ENCODE data around the gene ACAD10. TPM values are rescaled to one million over a fixed set of nuclear protein-coding genes. Genes with fewer than 3 reads are reported as not detected.
"Not testable (repeated sequence)": the region's sequence is repeated elsewhere in the genome, so short reads cannot be mapped to it uniquely, and the experiment has no call there.

The ACAD10 gene
- total RNA-seq, 1 donor from 2014 or later, result 29.5 TPM

- Mint-ChIP-seq H3K4me3 (ENCODE audit: unreplicated experiment) (no peak overlapping the region), H3K27me3 (ENCODE audit: unreplicated experiment) (no peaks in the 10 kb centered on the region), H3K36me3 (ENCODE audit: unreplicated experiment) (peaks cover 22% of the 10 kb centered on the region), H3K4me1 (ENCODE audit: unreplicated experiment) (no peaks in the 10 kb centered on the region), H3K27ac (ENCODE audit: unreplicated experiment) (no peak overlapping the region), H3K9me3 (ENCODE audit: unreplicated experiment) (no peaks in the 10 kb centered on the region)
- TF ChIP-seq CTCF (IDR thresholded peaks at IDR 0.05), result no peak
- DNase-seq (ENCODE audit: extremely low spot score, unreplicated experiment), result no peak
Measured at GRCh38 chr12:111693818-111694217, 8.0 kb downstream of the ACAD10 start.

DNA sequence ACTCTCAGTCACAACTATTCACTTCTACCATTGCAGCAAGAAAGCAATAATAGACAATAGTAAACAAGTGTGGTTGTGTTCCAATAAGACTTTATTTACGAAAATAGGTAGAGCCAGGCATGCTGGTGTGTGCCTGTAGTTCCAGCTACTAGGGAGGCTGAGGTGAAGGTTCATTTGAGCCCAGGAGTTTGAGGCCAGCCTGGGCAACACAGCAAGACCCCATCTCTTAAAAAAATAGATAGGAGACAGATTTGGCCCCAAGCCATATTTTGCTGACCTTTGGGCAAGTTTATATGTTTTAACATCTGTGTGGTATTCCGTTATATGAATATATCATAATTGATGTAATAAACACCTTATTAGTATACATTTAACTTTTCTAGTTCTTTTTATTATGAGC, 14.1 kb downstream of the ACAD10 start:
- Mint-ChIP-seq H3K27ac (ENCODE audit: unreplicated experiment) (no peak overlapping the region), H3K9me3 (ENCODE audit: unreplicated experiment) (no peaks in the 10 kb centered on the region), H3K36me3 (ENCODE audit: unreplicated experiment) (peaks cover 17% of the 10 kb centered on the region), H3K27me3 (ENCODE audit: unreplicated experiment) (no peaks in the 10 kb centered on the region), H3K4me1 (ENCODE audit: unreplicated experiment) (no peaks in the 10 kb centered on the region), H3K4me3 (ENCODE audit: unreplicated experiment) (no peak overlapping the region)
- no peak for TF ChIP-seq CTCF (IDR thresholded peaks at IDR 0.05)
- no peak for DNase-seq (ENCODE audit: extremely low spot score, unreplicated experiment)

DNA sequence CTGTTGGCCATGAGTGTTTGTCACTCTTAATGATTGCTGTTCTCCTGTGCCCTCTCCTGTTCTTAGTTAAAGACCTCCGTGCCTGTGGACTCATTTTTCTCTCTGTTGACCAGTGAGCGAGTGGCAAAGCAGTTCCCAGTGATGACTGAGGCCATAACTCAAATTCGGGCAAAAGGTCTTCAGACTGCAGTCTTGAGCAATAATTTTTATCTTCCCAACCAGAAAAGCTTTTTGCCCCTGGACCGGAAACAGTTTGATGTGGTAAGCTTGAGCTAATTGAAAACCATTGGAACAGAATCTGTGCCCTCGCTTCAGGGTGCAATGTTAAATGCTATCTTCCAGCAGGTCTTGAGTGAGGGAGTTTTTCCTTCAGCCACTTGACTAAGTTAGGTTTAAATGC, 19.8 kb downstream of the ACAD10 start:
- H3K36me3 Mint-ChIP-seq (ENCODE audit: unreplicated experiment), result peaks cover 20% of the 10 kb centered on the region
- H3K9me3 Mint-ChIP-seq (ENCODE audit: unreplicated experiment), result no peaks in the 10 kb centered on the region

DNA sequence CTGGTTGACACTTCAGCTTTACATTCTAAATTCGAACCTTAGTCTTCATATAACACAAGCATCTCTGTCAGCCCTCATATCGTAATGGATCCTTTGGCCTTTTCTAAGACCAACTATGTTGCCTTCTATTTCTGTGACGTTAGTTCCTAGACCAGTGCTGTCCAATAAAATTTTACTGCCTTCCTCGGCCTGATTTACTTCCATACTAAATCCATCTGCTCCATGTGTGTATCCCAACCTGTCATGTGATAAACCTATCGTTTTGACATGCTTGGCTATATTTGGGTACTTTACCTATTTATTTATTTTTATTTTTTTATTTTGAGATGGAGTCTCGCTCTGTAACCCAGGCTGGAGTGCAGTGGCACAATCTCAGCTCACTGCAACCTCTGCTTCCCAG, 20.3 kb downstream of the ACAD10 start:
- Mint-ChIP-seq H3K4me1 (ENCODE audit: unreplicated experiment) (no peaks in the 10 kb centered on the region), H3K9me3 (ENCODE audit: unreplicated experiment) (no peaks in the 10 kb centered on the region), H3K36me3 (ENCODE audit: unreplicated experiment) (peaks cover 22% of the 10 kb centered on the region), H3K27ac (ENCODE audit: unreplicated experiment) (no peak overlapping the region), H3K4me3 (ENCODE audit: unreplicated experiment) (no peak overlapping the region), H3K27me3 (ENCODE audit: unreplicated experiment) (no peaks in the 10 kb centered on the region)
- no peak for TF ChIP-seq CTCF (IDR thresholded peaks at IDR 0.05)
- no peak for DNase-seq (ENCODE audit: extremely low spot score, unreplicated experiment)

More for the DNA sequence above, 19.8 kb downstream of the ACAD10 start:
- Mint-ChIP-seq H3K27me3 (ENCODE audit: unreplicated experiment) (no peaks in the 10 kb centered on the region), H3K27ac (ENCODE audit: unreplicated experiment) (no peak overlapping the region), H3K4me3 (ENCODE audit: unreplicated experiment) (no peak overlapping the region), H3K4me1 (ENCODE audit: unreplicated experiment) (no peaks in the 10 kb centered on the region)
- no peak for TF ChIP-seq CTCF (IDR thresholded peaks at IDR 0.05)
- DNase-seq (ENCODE audit: extremely low spot score, unreplicated experiment), result no peak

GRCh38 chr12:111715279-111715678, 29.4 kb downstream of the ACAD10 start:
- Mint-ChIP-seq H3K4me1 (ENCODE audit: unreplicated experiment) (no peaks in the 10 kb centered on the region), H3K36me3 (ENCODE audit: unreplicated experiment) (peaks cover 17% of the 10 kb centered on the region), H3K9me3 (ENCODE audit: unreplicated experiment) (no peaks in the 10 kb centered on the region), H3K27ac (ENCODE audit: unreplicated experiment) (no peak overlapping the region), H3K27me3 (ENCODE audit: unreplicated experiment) (no peaks in the 10 kb centered on the region), H3K4me3 (ENCODE audit: unreplicated experiment) (no peak overlapping the region)
- TF ChIP-seq CTCF (IDR thresholded peaks at IDR 0.05), result no peak
- no peak for DNase-seq (ENCODE audit: extremely low spot score, unreplicated experiment)

- not testable (repeated sequence) for H3K4me3 Mint-ChIP-seq (ENCODE audit: unreplicated experiment); H3K4me1 Mint-ChIP-seq (ENCODE audit: unreplicated experiment); H3K9me3 Mint-ChIP-seq (ENCODE audit: unreplicated experiment); H3K27ac Mint-ChIP-seq (ENCODE audit: unreplicated experiment); H3K27me3 Mint-ChIP-seq (ENCODE audit: unreplicated experiment); DNase-seq (ENCODE audit: extremely low spot score, unreplicated experiment)
- H3K36me3 Mint-ChIP-seq (ENCODE audit: unreplicated experiment), result peaks cover 12% of the 10 kb centered on the region
Measured at GRCh38 chr12:111719316-111719715, 33.5 kb downstream of the ACAD10 start.
